Globus pallidus (tissue), 1 donor: Measurements from ENCODE around the gene SPRR1B.
"Not testable (repeated sequence)": the region's sequence is repeated elsewhere in the genome, so short reads cannot be mapped to it uniquely, and the experiment has no call there.

Experiments used
- DNase-seq: peaks from one replicate; pipeline ENCODE4 v3.0.0-alpha.2; 2015; ENCODE audit warnings: low spot score

SPRR1B gene

DNA sequence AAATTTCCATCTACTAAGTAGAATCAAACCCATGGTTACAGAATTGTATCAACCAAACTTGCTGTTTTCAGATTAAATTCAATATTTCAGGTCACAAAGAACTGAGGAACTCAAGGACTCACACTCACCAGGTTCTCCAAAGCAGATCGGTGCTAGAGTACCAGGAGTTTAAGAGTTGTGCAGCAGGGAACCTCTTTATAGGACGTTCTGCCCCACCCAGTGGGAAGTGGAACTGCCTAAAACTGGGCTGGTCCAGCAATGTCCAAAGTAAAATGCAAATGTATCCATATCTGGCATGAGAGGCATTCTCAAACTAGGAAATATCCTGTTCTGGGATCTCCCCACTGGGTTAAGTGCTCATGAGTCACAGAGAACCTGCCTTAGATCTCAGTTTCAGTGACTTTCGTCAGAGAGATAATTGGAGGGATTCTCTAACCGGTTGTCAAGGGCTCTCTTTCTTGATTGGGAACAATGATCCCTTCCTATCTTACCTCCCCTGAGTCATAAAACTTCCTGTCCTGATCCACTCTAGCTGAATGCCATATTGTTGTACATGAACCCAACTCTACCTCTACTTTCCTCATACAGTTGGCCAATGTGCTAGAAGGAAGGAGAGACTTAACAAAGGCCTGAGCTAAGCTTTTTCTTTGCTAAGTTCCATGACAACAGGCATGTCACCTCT is 10.1 kb downstream of the SPRR1B start, which contains the start of gene SPRR2D:
Gene SPRR2D (minus strand): TSS at position 171 of the 682 bp plus-strand sequence. CDS start 774 bp downstream, outside the sequence.
- DNase-seq = no peak

DNA sequence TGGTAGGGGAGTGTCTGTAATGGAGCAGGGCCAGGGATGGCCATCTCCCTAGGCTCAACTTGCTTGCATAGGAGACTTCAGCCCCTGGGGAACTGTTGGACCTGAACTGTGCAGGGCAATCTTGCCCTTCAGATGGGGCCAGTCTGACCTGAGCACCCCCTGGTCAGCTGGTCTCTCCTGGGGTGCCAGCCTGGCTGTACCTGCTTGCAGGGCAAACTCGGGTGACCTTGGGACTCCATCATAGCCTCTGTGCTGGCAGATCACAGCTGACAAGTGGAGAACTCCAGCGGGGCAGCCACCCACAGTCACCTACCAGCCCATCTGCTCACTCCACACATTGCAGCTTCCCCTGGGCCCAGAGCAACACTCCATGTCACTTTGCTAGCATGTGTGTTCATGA is 18.2 kb downstream of the SPRR1B start:
- DNase-seq = no peak

- not testable (repeated sequence) for DNase-seq
Observed at GRCh38 chr1:153056111-153056510, 25.1 kb downstream of the SPRR1B start.

- DNase-seq = no peak
Observed at GRCh38 chr1:153057375-153057774, 26.4 kb downstream of the SPRR1B start, which contains the start of gene SPRR2A. Gene SPRR2A, minus strand, starts transcription at chr1:153057512. Its CDS starts 777 bp downstream, at chr1:153056735.

DNA sequence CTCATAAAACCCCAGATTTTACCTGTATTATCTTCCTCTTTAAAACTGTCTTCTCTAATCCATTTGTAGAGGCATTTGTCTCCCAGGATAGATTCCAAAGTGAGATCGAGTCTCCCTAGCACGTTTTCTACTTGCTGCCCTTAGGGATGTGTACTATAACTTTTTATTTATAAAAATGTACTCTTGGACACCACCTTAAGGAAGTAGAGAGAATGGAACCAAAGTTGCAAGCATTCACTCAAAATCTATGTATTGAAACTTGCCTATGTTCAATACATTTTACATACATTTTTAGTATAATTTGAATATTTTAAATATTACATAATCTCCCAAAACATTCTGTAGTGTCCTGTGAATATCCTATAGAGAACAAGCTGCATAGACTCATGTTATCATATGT is 27.2 kb downstream of the SPRR1B start:
- DNase-seq = no peak

DNA sequence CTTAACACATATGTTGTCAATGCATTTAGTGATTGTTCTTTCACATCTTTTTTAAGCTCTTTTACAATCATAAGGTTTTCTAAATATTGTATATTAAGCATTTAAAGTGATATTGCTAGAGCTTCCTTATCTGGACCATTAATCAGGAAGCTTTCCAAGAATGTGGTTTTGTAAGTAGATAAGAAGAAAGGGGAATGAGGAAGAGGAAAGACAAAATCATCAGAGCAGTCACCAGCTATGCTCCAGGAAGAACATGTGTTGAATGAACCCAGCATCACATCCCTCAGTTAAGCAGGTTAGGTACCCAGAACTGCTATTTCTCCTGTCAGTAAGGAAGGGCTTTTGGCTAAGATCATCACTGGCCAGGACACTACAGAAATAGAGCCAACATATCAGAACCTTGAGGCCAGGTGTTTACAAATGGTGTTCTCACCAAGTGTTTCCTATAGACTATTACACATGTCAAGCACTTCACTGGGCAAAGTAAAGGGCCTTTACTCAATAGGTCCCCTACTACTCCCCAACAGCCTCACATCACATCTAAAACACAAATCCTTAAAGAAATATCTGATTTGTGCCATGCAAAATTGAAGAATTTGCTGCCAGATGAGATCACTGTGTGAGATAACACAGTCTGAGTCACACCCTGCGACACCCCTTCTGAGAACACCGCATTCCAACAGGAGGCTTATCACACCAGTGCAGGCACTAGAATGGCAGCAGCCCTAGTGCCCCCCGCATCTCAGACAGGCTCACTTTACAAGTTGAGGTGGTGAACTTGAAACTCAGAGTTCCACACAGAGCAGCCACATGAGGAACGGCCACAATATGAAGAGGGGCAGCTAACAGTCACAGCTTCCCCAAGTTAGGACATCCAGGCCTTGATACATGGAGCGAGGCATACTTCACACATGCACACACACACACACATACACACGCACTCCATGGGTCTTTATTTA is 28.1 kb downstream of the SPRR1B start:
- DNase-seq = no peak

DNA sequence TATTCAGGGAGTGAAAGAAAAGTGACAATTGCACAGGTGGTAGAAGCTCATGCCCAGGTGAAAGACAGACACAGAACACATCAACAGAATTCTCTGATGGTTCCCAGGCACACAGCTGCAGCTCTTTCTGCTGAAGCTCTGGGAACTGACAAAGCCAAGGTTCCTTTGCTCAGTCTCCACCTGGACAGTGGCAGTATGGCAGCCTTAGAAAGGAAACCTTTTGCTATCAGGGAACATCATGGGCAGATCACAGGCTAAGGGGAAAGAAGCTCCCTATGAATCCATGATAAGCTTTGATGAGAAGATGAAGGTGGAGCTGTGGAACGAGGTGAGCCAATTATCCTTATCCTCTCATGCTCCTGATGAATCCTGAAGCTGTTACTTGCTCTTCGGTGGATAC is 39.2 kb downstream of the SPRR1B start:
- no peak for DNase-seq

GRCh38 chr1:153071511-153071910 is 40.5 kb downstream of the SPRR1B start, which contains the start of gene SPRR2B:
Gene SPRR2B, minus strand, starts transcription at chr1:153071611. Its CDS starts 772 bp downstream, at chr1:153070839.
- DNase-seq = no peak

- DNase-seq = no peak
Observed at GRCh38 chr1:153072806-153073726, 42.1 kb downstream of the SPRR1B start.

- DNase-seq = no peak
Observed at GRCh38 chr1:153081736-153082135, 50.7 kb downstream of the SPRR1B start.
